Renal cortex interstitium (tissue), 11 donors: ENCODE measurements around the gene TTLL13. TPM values are rescaled to one million over a fixed set of nuclear protein-coding genes. Genes with fewer than 3 reads are reported as not detected.

Source experiments
- DNase-seq, 11 donors: peaks; one replicate each; pipeline ENCODE4 v3.0.0-alpha.2; 2013; ENCODE audit warnings: low read depth in 9 of 11, low spot score in 4 of 11; ENCODE audit errors: extremely low read depth in 1 of 11
- polyA plus RNA-seq, 3 donors: library from polyadenylated mRNA; unstranded; fragments of 120-200 nt; gene quantifications; one replicate each; pipeline ENCODE4 v1.2.1, GENCODE V29; 2013; ENCODE audit not compliant: insufficient read length in 3 of 3

Gene TTLL13
- polyA plus RNA-seq, 3 donors = 0.20 to 0.80 TPM; not detected in 1

GRCh38 chr15:90213122-90213817, 36.1 kb upstream of the TTLL13 start:
- no peak for DNase-seq

GRCh38 chr15:90213818-90214204, 35.5 kb upstream of the TTLL13 start:
- DNase-seq = no peak

GRCh38 chr15:90214553-90215196, 34.7 kb upstream of the TTLL13 start:
- DNase-seq = no peak

GRCh38 chr15:90217671-90218394, 31.5 kb upstream of the TTLL13 start:
- DNase-seq = no peak

GRCh38 chr15:90219421-90220141, 29.8 kb upstream of the TTLL13 start:
- DNase-seq = no peak

- DNase-seq = peak in 3 of 11 donors; percentile 28 to 38 (median 37)
Observed at GRCh38 chr15:90221246-90221900, 28.0 kb upstream of the TTLL13 start.

DNA sequence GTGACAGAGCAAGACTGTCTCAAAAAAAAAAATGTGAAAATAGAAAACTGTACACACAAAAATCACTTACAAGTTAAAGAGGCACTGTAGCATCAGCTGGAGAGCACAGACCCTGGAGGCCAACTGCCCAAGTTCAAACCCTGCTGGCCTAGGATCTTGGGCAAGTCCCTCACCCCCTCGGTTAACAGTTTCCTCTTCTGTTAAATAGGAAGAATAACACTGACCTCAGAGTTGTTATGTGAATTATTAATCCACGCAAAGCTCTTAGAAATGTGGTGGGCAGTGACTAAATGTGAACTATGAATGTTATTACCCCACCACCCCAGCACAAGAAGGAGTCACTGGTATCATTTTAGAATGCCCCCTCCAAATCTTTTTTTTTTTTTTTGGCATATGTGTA, 26.8 kb upstream of the TTLL13 start:
- DNase-seq = no peak

GRCh38 chr15:90223441-90224165, 25.8 kb upstream of the TTLL13 start:
- DNase-seq = no peak

GRCh38 chr15:90225047-90225446, 24.3 kb upstream of the TTLL13 start:
- DNase-seq = no peak

- DNase-seq = no peak
Observed at GRCh38 chr15:90225504-90226234, 23.7 kb upstream of the TTLL13 start.

- DNase-seq = no peak
Observed at GRCh38 chr15:90227336-90227735, 22.0 kb upstream of the TTLL13 start.

GRCh38 chr15:90227816-90228772, 21.3 kb upstream of the TTLL13 start:
- no peak for DNase-seq

DNA sequence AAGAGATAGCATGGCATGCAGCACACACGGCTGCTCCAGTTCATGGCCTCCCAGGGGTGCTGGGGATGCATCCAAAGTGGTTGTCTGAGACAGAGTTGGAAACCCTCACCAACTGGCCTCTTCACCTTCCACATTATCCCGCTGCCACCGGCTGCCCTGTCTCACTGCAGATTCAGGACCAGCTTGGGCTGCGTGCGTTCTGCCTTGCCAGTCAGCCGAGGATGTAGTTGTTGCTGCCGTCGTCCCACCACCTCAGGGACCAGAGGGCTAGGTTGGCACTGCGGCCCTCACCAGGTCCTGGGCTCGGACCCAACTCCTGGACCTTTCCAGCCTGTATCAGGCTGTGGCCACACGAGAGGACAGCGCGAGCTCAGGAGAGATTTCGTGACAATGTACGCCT, 20.4 kb upstream of the TTLL13 start:
- DNase-seq = no peak

DNA sequence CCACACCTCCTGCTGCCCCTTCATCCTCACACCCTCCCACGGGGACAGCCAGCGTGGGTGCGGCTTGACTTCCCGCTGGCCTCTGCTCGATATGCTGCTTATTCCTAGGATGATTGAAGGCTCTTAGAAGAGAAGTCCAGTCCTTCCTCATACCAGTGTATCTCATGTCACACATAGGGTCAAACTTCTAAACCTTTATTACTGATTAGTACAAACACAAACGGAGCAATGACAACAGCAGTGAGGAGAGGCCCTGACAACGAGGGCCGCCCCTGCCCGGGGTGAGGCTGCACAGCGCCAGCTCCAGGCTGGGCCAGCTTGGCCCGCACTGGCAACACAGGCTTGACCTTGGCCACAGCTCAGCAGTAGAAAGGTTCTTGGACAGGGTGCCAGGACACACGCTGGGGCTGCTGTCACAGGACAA, 19.3 kb upstream of the TTLL13 start:
- no peak for DNase-seq

- DNase-seq = no peak
Observed at GRCh38 chr15:90230610-90231009, 18.7 kb upstream of the TTLL13 start.

GRCh38 chr15:90231028-90232017, 18.0 kb upstream of the TTLL13 start:
- DNase-seq = no peak
